Measurements from ENCODE around the gene ISG15. TPM values are rescaled to one million over a fixed set of nuclear protein-coding genes. Genes with fewer than 3 reads are reported as not detected.

ISG15 gene
- total RNA-seq, 1 experiment from 2014 or later, result 165 TPM

DNA sequence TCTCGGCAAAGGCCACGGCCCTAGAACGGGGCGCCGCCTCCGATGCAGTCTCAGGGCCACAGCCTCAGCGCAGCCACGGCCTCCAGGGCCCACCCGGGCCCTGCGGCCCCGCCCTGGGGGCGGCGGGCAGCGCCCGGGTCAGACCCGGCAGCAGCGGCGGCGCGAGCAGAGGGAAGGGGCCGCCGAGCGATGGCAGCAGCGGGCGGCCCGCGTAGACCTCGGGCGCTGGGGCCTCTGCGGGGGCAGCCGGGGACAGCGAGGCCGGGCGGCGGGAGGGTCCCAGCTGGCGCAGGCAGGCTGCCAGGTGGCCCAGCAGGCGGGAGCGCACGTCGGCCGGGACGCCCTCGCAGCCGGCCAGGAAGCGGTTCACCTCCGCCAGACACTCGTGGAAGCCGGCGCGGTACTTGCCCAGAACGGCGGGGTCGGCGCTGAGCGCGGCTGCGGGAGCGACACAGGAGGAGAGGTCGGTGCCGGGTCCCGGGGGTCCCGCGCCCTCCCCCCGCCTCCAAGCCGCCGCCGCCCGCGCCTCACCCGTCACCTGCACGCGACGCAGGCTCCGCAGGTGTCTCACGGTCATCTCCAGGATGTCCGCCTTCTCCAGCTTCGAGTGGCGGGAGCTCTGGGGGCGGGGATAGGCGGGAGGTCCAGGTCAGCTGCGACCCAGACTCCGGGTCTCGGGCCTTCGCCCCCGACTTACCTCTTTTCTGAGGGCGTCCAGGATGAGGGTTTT lies 14.1 kb upstream of the ISG15 start:
- DNase-seq, result peak; percentile 46
- intact Hi-C loops (cut with micrococcal nuclease; ENCODE audit: unreplicated experiment), result no loop called here
- CTCF ChIA-PET, result no interaction called here
- H3K4me3 Mint-ChIP-seq (ENCODE audit: low read depth, unreplicated experiment), result peak overlapping the region; percentile 79
- BruUV-seq (replicated peaks), result TSS peak; percentile 62
- no peak overlapping the region for H3K27ac Mint-ChIP-seq (ENCODE audit: unreplicated experiment)
- no peak for TF ChIP-seq CTCF (IDR thresholded peaks at IDR 0.05; ENCODE audit: unreplicated experiment)
- H3K4me1 Mint-ChIP-seq (ENCODE audit: low read depth, unreplicated experiment), result peaks cover 7% of the 10 kb centered on the region
- no peaks in the 10 kb centered on the region for H3K9me3 Mint-ChIP-seq (ENCODE audit: low read depth, unreplicated experiment)
- H3K27me3 Mint-ChIP-seq (ENCODE audit: unreplicated experiment), result no peaks in the 10 kb centered on the region
- H3K36me3 Mint-ChIP-seq (ENCODE audit: insufficient read depth, unreplicated experiment), result peaks cover 61% of the 10 kb centered on the region

- H3K27ac Mint-ChIP-seq (ENCODE audit: unreplicated experiment), result peak within 1 kb of the TSS; percentile 95
- H3K27me3 Mint-ChIP-seq (ENCODE audit: unreplicated experiment), result no peaks in the 10 kb centered on the region
- CTCF ChIA-PET, result no interaction called here
- no peak for TF ChIP-seq CTCF (IDR thresholded peaks at IDR 0.05; ENCODE audit: unreplicated experiment)
- peak within 1 kb of the TSS; percentile 79 for H3K4me3 Mint-ChIP-seq (ENCODE audit: low read depth, unreplicated experiment)
- H3K9me3 Mint-ChIP-seq (ENCODE audit: low read depth, unreplicated experiment), result no peaks in the 10 kb centered on the region
- DNase-seq, result peak; percentile 91
- H3K36me3 Mint-ChIP-seq (ENCODE audit: insufficient read depth, unreplicated experiment), result peaks cover 63% of the 10 kb centered on the region
- intact Hi-C loops (cut with micrococcal nuclease; ENCODE audit: unreplicated experiment), result no loop called here
- peaks cover 13% of the 10 kb centered on the region for H3K4me1 Mint-ChIP-seq (ENCODE audit: low read depth, unreplicated experiment)
- no TSS peak for BruUV-seq (replicated peaks)
Measured at GRCh38 chr1:999725-1000356, 13.5 kb upstream of the ISG15 start, which contains the start of gene HES4. Gene HES4 (minus strand): TSS chr1:1000097. CDS start chr1:999973, 124 bp downstream.

DNA sequence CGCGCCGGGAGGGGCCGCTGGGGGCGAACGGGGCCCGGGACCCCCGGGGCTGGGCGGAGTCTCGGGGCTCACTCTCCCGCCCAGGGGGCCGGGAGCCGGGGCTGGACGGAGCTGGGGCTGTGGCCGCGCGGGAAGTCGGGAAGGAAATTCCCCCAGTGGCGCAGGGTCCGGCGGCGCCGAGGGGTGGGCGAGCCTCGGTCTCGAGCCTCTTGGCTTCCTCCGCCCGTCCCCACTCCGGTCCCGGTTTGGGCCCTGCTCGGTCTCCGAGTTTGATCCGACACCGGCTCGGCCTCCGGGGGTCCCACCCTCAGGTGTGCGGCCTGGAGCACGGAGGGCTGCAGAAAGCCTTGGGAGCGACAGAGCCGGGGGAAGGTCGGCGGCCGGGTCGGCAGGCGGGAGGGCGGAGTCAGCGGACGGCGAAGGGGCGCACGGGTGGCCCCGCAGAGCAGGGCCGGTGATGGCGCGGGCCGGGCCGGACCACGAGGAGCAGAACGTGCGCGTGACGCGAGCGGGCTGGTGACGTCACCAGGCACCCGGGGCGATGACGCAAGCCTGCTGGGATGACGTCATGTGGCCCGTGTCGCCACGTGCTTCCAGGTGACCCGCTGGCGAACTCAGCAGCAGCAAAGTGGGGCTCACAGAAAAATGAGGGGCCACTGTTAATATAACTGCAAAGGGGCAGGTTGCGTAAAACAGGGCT lies 12.8 kb upstream of the ISG15 start:
- Mint-ChIP-seq H3K4me1 (ENCODE audit: low read depth, unreplicated experiment) (peaks cover 19% of the 10 kb centered on the region), H3K9me3 (ENCODE audit: low read depth, unreplicated experiment) (no peaks in the 10 kb centered on the region), H3K27ac (ENCODE audit: unreplicated experiment) (peak overlapping the region; percentile 95), H3K27me3 (ENCODE audit: unreplicated experiment) (no peaks in the 10 kb centered on the region), H3K4me3 (ENCODE audit: low read depth, unreplicated experiment) (peak overlapping the region; percentile 79), H3K36me3 (ENCODE audit: insufficient read depth, unreplicated experiment) (peaks cover 66% of the 10 kb centered on the region)
- no TSS peak for BruUV-seq (replicated peaks)
- intact Hi-C loops (cut with micrococcal nuclease; ENCODE audit: unreplicated experiment), result no loop called here
- DNase-seq, result peak; percentile 88
- CTCF ChIA-PET, result no interaction called here
- no peak for TF ChIP-seq CTCF (IDR thresholded peaks at IDR 0.05; ENCODE audit: unreplicated experiment)

DNA sequence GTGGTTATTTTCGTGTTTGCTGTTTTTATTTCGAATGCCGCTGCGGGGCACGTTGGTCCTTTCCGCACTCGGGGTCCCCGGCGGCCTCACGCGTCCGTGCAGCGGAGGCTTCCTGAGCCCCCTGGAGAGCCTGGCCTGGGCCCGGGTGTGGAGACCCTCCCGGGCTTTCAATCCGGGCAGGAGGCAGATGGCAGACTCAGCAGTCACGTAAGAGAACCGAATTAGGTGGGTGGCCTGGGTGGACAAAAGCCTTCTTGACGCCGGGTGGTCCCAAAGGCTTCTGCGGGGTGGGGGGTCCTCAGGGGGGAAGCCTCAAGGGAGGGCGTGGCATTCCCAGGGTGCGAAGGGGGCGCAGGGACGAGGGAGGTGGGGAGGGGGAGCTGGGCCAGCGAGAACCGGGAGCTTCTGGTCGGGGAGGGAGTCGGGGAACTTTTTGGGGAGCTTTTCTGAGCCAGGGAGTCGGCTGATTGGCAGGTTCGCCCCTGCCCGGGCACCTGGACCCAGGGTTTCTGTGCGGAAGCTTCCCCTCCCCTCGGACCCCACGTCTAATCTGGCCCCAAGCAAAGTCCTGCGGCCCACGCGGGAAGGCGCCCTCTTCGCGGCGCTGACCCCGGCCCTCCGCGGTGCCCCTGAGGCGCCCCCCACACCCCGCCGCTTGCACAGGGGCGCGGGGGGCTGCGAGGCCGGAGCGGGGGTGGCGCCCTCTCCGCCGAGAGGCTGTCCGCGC lies 12.1 kb upstream of the ISG15 start:
- H3K4me3 Mint-ChIP-seq (ENCODE audit: low read depth, unreplicated experiment), result peak overlapping the region; percentile 79
- intact Hi-C loops (cut with micrococcal nuclease; ENCODE audit: unreplicated experiment), result no loop called here
- peaks cover 62% of the 10 kb centered on the region for H3K36me3 Mint-ChIP-seq (ENCODE audit: insufficient read depth, unreplicated experiment)
- no peaks in the 10 kb centered on the region for H3K9me3 Mint-ChIP-seq (ENCODE audit: low read depth, unreplicated experiment)
- TF ChIP-seq CTCF (IDR thresholded peaks at IDR 0.05; ENCODE audit: unreplicated experiment), result no peak
- CTCF ChIA-PET, result no interaction called here
- peak overlapping the region; percentile 95 for H3K27ac Mint-ChIP-seq (ENCODE audit: unreplicated experiment)
- TSS peak; percentile 51 for BruUV-seq (replicated peaks)
- no peaks in the 10 kb centered on the region for H3K27me3 Mint-ChIP-seq (ENCODE audit: unreplicated experiment)
- H3K4me1 Mint-ChIP-seq (ENCODE audit: low read depth, unreplicated experiment), result peaks cover 15% of the 10 kb centered on the region
- DNase-seq, result no peak

All from Calu3 (cell line).